GM12878 (cell line): ENCODE measurements around the gene ARHGAP15. TPM values are rescaled to one million over a fixed set of nuclear protein-coding genes. Genes with fewer than 3 reads are reported as not detected.

Source experiments
- ATAC-seq: fragments of 200-7000 bp; cut with Tn5 transposase; 3 replicates; pipeline ENCODE4 v1.9.1; 2020; ENCODE audit warnings: mild to moderate bottlenecking, moderate library complexity
- BruUV-seq: library from RNA; stranded (reverse); fragments of 400-500 nt; replicated peaks from 2 replicates; lab custom pipeline; 2021; lab: Mats Ljungman, UMichigan
- CTCF ChIA-PET: fragments of 300-600 bp; sonication (Branson Sonifier 250); formaldehyde crosslinking; extraction: SDS; loops from one replicate; lab custom pipeline; 2021; ENCODE audit warnings: inconsistent platforms; lab: Yijun Ruan, JAX
- POLR2A ChIA-PET: fragments of 350-600 bp; formaldehyde crosslinking; extraction: SDS; loops from one replicate; lab custom pipeline; 2021; ENCODE audit warnings: inconsistent platforms; lab: Charles Lee
- RAD21 ChIA-PET: fragments of 300-600 bp; sonication (Branson Sonifier 250); formaldehyde crosslinking; loops from one replicate; lab custom pipeline; 2023; ENCODE audit warnings: antibody characterized with exemption; ENCODE audit not compliant: unreplicated experiment; lab: Charles Lee
- SMC1A ChIA-PET: fragments of 300-600 bp; sonication (Branson Sonifier 250); formaldehyde crosslinking; loops from one replicate; lab custom pipeline; 2023; ENCODE audit not compliant: unreplicated experiment, uncharacterized antibody; lab: Charles Lee
- DNase-seq: peaks from one replicate; pipeline ENCODE4 v3.0.0-alpha.2; 2011; ENCODE audit warnings: low read depth, low spot score
- FAIRE-seq: peaks from 3 replicates; lab custom pipeline; 2011; peaks lifted over from hg19 to GRCh38; lab: Jason Lieb, UNC
- H2AFZ ChIP-seq: 2 replicates; pipeline ENCODE4 v1.6.0; 2011; ENCODE audit warnings: low read depth, low read length, control low read depth; ENCODE audit not compliant: control insufficient read depth
- H3K27ac ChIP-seq: 2 replicates; pipeline ENCODE4 v1.5.1; 2011; ENCODE audit warnings: control low read depth; ENCODE audit not compliant: control insufficient read depth, insufficient read depth
- H3K27me3 ChIP-seq, 2 experiments: replicated peaks in 1 of 2; 2 replicates each; pipeline versions ENCODE4 v1.6.0 to v1.6.1; 2011; ENCODE audit warnings: low read length in 1 of 2; ENCODE audit not compliant: control insufficient read depth in 2 of 2, insufficient read depth in 2 of 2
- H3K36me3 ChIP-seq, 2 experiments: 2 replicates each; pipeline ENCODE4 v1.5.1; 2011; ENCODE audit warnings: low read length in 1 of 2; ENCODE audit not compliant: control insufficient read depth in 2 of 2, insufficient read depth in 2 of 2
- H3K4me1 ChIP-seq: 2 replicates; pipeline ENCODE4 v1.6.1; 2011; ENCODE audit warnings: mild to moderate bottlenecking, low read length, moderate library complexity, mixed read lengths; ENCODE audit not compliant: control insufficient read depth, insufficient read depth
- H3K4me2 ChIP-seq: 2 replicates; pipeline ENCODE4 v1.6.0; 2011; ENCODE audit warnings: control low read depth; ENCODE audit not compliant: control insufficient read depth, insufficient read depth
- H3K4me3 ChIP-seq: fragments of 200-600 bp; sonication (generic); 2 replicates; pipeline ENCODE4 v1.5.1; 2016
- H3K79me2 ChIP-seq: 2 replicates; pipeline ENCODE4 v1.6.0; 2011; ENCODE audit warnings: low read length; ENCODE audit not compliant: control insufficient read depth, insufficient read depth
- H3K9ac ChIP-seq: 2 replicates; pipeline ENCODE4 v1.8.0; 2011; ENCODE audit warnings: low read length, control low read depth, mixed read lengths; ENCODE audit not compliant: control insufficient read depth, insufficient read depth
- H3K9me3 ChIP-seq: replicated peaks from 3 replicates; pipeline ENCODE4 v1.5.1; 2011; ENCODE audit warnings: mild to moderate bottlenecking, low read length; ENCODE audit not compliant: control insufficient read depth, insufficient read depth
- H4K20me1 ChIP-seq: 2 replicates; pipeline ENCODE4 v1.6.0; 2011; ENCODE audit not compliant: control insufficient read depth, insufficient read depth
- ASH2L ChIP-seq: fragments of 300-600, 200-600 bp; sonication (generic); IDR thresholded peaks from 2 replicates; pipeline ENCODE4 v1.6.1; 2017; ENCODE audit warnings: low read depth, mild to moderate bottlenecking, borderline replicate concordance
- CHD2 ChIP-seq: IDR thresholded peaks from 2 replicates; pipeline ENCODE4 v1.6.1; 2011; ENCODE audit warnings: low read depth, low read length, improper control_type of control experiment, borderline replicate concordance
- DPF2 ChIP-seq: fragments of 450-650 bp; IDR thresholded peaks from 2 replicates; pipeline ENCODE4 v1.6.1; 2017; ENCODE audit warnings: mild to moderate bottlenecking
- FOXM1 ChIP-seq: IDR thresholded peaks from 2 replicates; pipeline ENCODE4 v1.6.1; 2012; ENCODE audit warnings: low read depth, mild to moderate bottlenecking, inconsistent platforms, low read length, moderate library complexity
- GABPA ChIP-seq: IDR thresholded peaks from 2 replicates; pipeline ENCODE4 v1.6.1; 2014; ENCODE audit warnings: antibody characterized with exemption, low read depth, mild to moderate bottlenecking, inconsistent platforms
- JUNB ChIP-seq: IDR thresholded peaks from 2 replicates; pipeline ENCODE4 v1.6.1; 2016; ENCODE audit warnings: antibody characterized with exemption, mild to moderate bottlenecking
- MTA2 ChIP-seq: fragments of 450-650 bp; IDR thresholded peaks from 2 replicates; pipeline ENCODE4 v1.6.1; 2016; ENCODE audit warnings: low read depth, mild to moderate bottlenecking, moderate library complexity
- ZBTB4 ChIP-seq: fragments of 450-650 bp; formaldehyde crosslinking; IDR thresholded peaks from 2 replicates; pipeline ENCODE4 v1.4.0; 2022; ENCODE audit warnings: mild to moderate bottlenecking, moderate library complexity
- ZNF687 ChIP-seq: fragments of 450-650 bp; IDR thresholded peaks from 2 replicates; pipeline ENCODE4 v1.6.1; 2017; ENCODE audit warnings: mild to moderate bottlenecking, moderate library complexity
- WGBS: methylation state at CpG from one replicate; pipeline ENCODE4 v1.1.6; 2016; ENCODE audit warnings: low lambda C conversion rate; ENCODE audit not compliant: insufficient replicate concordance, insufficient coverage; ENCODE audit errors: missing lambda C conversion rate; 5-methylcytosine and 5-hydroxymethylcytosine counted together
- in situ Hi-C: fragments of 300-500 bp; cut with MboI; formaldehyde crosslinking; loops from 9 replicates; pipeline ENCODE4 v1.14.3; 2018; ENCODE audit warnings: mixed read lengths
- intact Hi-C: fragments of 100-400 bp; cut with micrococcal nuclease; formaldehyde crosslinking; loops from one replicate; pipeline ENCODE4 v1.14.2; 2022; ENCODE audit not compliant: unreplicated experiment
- polyA plus RNA-seq, 11 experiments: library from polyadenylated mRNA; depleted of rRNA in 4 of 11; unstranded in 6 of 11; stranded (reverse) in 5 of 11; fragments of >200 nt; fragmentation: Nextera tagmentation in 4 of 11; fragmentation: Illumina TruSeq in 1 of 11; extraction: Ambion mirVana in 4 of 11; extraction: Trizol in 1 of 11; gene quantifications; 1 replicate in 1 of 11; 2 replicates in 10 of 11; pipeline versions ENCODE4 v1.2.1 to v1.2.3, GENCODE V29; 2011 to 2016; ENCODE audit warnings: inconsistent platforms in 2 of 11, missing spikeins in 2 of 11, low read depth in 1 of 11
- total RNA-seq, 4 experiments: library from RNA; depleted of rRNA in 3 of 4; stranded (reverse); fragments of >200 nt in 3 of 4; fragmentation: Illumina TruSeq in 1 of 4; extraction: Trizol in 1 of 4; gene quantifications; 2 replicates each; pipeline versions ENCODE4 v1.2.1 to v1.2.3, GENCODE V29; 2013 to 2021
- TF ChIP-seq, protein P1 (sequence below): fragments of 450-650 bp; IDR thresholded peaks from 2 replicates; pipeline ENCODE4 v1.6.1; 2017; ENCODE audit warnings: antibody characterized with exemption, mild to moderate bottlenecking, moderate library complexity
- TF ChIP-seq, protein P2 (sequence below): IDR thresholded peaks from 2 replicates; pipeline ENCODE4 v1.6.1; 2012; ENCODE audit warnings: low read depth, low read length, improper control_type of control experiment
- TF ChIP-seq, protein P3 (sequence below): IDR thresholded peaks from 2 replicates; pipeline ENCODE4 v1.6.1; 2012; ENCODE audit warnings: low read depth, low read length, improper control_type of control experiment

Gene ARHGAP15
- total and polyA plus RNA-seq, 10 of the 15 experiments (the other 5 are each of a cell fraction or from before 2014, with no cell fraction given), result 38.0 to 92.6 (median 66.7) TPM

DNA sequence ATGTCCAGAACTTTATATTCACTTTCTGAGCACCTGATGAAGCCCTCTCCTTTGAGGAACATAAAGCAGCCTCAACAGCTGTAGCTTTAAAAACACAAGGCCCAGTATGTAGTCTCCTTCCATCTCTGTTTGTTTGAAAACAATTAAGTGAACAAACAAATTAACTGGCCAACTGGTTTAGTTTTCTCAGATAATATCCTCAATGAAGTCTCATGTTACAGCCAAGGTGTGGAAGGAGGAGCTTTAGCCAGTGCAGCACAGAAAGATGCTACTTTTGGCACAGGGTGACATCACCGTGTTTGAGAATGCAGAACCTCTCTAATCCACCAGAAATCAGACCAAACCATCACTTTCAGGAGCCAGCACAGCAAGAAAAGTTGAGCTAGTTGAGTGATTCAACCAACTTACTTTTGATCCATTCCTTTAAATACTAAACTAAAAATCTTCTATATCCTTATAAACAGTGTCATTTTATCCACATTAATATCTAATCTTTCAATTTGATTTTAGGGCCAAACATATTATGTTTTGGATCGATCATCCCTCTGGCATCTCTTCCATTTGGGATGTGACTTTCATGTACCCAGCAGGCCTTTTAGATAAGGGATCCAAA is 488.7 kb downstream of the ARHGAP15 start:
- no TSS peak for BruUV-seq
- intact Hi-C loops (no loop called here), in situ Hi-C loops (no loop called here)
- DNase-seq (no peak), ATAC-seq (no peak), FAIRE-seq (no peak)
- Histone ChIP-seq H2AFZ (no peak overlapping the region), H3K27ac (no peak overlapping the region), H3K4me3 (no peak overlapping the region), H3K4me2 (no peak overlapping the region), H3K79me2 (no peaks in the 10 kb centered on the region), H3K4me1 (no peaks in the 10 kb centered on the region), H3K36me3 (no peaks in the 10 kb centered on the region), H3K9me3 (no peaks in the 10 kb centered on the region; the same call in 2 of the 3 replicates), H3K27me3 (no peaks in the 10 kb centered on the region), H4K20me1 (no peaks in the 10 kb centered on the region), H3K9ac (no peak overlapping the region)
- ChIA-PET SMC1A (no interaction called here), CTCF (no interaction called here), RAD21 (no interaction called here), POLR2A (no interaction called here)
- WGBS, result 67% methylated on average over 2 of the region's 2 CpGs
- TF ChIP-seq ASH2L (no peak), CHD2 (no peak), MTA2 (no peak), FOXM1 (no peak), GABPA (no peak), ZNF687 (no peak), DPF2 (no peak), JUNB (no peak), ZBTB4 (CRISPR knock-in tag) (no peak)
- TF ChIP-seq, protein P1, sequence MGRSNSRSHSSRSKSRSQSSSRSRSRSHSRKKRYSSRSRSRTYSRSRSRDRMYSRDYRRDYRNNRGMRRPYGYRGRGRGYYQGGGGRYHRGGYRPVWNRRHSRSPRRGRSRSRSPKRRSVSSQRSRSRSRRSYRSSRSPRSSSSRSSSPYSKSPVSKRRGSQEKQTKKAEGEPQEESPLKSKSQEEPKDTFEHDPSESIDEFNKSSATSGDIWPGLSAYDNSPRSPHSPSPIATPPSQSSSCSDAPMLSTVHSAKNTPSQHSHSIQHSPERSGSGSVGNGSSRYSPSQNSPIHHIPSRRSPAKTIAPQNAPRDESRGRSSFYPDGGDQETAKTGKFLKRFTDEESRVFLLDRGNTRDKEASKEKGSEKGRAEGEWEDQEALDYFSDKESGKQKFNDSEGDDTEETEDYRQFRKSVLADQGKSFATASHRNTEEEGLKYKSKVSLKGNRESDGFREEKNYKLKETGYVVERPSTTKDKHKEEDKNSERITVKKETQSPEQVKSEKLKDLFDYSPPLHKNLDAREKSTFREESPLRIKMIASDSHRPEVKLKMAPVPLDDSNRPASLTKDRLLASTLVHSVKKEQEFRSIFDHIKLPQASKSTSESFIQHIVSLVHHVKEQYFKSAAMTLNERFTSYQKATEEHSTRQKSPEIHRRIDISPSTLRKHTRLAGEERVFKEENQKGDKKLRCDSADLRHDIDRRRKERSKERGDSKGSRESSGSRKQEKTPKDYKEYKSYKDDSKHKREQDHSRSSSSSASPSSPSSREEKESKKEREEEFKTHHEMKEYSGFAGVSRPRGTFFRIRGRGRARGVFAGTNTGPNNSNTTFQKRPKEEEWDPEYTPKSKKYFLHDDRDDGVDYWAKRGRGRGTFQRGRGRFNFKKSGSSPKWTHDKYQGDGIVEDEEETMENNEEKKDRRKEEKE, result no peak
- TF ChIP-seq, protein P2, sequence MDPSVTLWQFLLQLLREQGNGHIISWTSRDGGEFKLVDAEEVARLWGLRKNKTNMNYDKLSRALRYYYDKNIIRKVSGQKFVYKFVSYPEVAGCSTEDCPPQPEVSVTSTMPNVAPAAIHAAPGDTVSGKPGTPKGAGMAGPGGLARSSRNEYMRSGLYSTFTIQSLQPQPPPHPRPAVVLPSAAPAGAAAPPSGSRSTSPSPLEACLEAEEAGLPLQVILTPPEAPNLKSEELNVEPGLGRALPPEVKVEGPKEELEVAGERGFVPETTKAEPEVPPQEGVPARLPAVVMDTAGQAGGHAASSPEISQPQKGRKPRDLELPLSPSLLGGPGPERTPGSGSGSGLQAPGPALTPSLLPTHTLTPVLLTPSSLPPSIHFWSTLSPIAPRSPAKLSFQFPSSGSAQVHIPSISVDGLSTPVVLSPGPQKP, result no peak
- TF ChIP-seq, protein P3, sequence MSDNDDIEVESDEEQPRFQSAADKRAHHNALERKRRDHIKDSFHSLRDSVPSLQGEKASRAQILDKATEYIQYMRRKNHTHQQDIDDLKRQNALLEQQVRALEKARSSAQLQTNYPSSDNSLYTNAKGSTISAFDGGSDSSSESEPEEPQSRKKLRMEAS, result no peak
